ENCODE results near the gene ACTL6B. TPM values are rescaled to one million over a fixed set of nuclear protein-coding genes. Genes with fewer than 3 reads are reported as not detected.
"Not testable (repeated sequence)": the region's sequence is repeated elsewhere in the genome, so short reads cannot be mapped to it uniquely, and the experiment has no call there.

ACTL6B gene
- total RNA-seq, 1 experiment from 2014 or later: 0.14 TPM

GRCh38 chr7:100674411-100675104 lies 18.3 kb upstream of the ACTL6B start:
- in situ Hi-C loops (cut with HindIII; ENCODE audit: low sequenced_read_pairs): no loop called here
- peak; percentile 43 for DNase-seq (ENCODE audit: low spot score)

DNA sequence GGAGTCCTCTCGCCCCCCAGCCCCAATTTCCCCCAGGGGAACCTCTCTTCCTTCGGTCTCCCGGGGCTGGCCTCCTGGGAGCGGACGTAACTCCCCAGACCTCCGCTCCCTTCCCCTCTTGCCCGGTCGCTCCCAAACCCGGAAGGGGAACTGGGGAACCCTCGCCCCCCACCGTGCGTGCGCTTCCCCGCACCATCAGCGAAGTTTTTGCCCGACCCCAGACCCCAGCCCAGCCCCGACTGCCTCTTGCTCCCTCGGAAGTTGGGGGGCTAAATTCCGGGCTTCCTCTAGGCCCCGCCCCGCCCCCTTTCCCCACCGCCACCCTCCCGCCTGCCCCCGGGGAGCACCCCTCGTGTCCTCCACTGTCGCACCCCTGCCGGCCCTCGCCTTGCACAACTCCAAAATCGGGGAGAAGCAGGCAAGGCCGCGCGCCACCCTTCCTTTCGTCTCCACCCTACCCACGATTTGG lies 17.7 kb upstream of the ACTL6B start:
- DNase-seq (ENCODE audit: low spot score): no peak
- in situ Hi-C loops (cut with HindIII; ENCODE audit: low sequenced_read_pairs): no loop called here

- peak; percentile 99 for DNase-seq (ENCODE audit: low spot score)
- in situ Hi-C loops (cut with HindIII; ENCODE audit: low sequenced_read_pairs): no loop called here
These were observed 17.2 kb upstream of the ACTL6B start, which contains the start of gene GNB2 for GRCh38 chr7:100673302-100673941. TSS of gene GNB2 (plus strand) at chr7:100673740. CDS start at chr7:100676266, 2,526 bp downstream.

GRCh38 chr7:100671353-100672327 lies 15.4 kb upstream of the ACTL6B start:
- DNase-seq (ENCODE audit: low spot score): no peak
- in situ Hi-C loops (cut with HindIII; ENCODE audit: low sequenced_read_pairs): no loop called here

DNA sequence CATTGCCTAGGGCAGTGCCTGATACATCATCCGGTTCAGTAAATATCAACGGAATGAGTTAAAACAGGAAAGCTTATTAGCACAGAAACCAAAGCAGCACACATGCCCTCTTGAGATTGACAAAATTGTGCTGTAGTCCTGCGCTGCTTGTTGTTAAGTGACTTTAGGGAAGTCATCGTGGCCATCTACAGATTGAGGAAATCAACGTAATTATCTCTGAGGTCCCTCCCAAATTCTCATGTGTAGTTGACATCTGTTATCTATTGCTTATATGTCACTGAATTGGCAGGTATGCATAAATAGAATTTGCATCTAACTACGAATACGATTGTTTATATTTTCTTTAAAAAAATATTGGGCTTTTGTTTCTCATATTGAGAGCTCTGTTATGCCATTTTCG lies 13.8 kb upstream of the ACTL6B start:
- in situ Hi-C loops (cut with HindIII; ENCODE audit: low sequenced_read_pairs): no loop called here
- DNase-seq (ENCODE audit: low spot score): no peak

- in situ Hi-C loops (cut with HindIII; ENCODE audit: low sequenced_read_pairs); DNase-seq (ENCODE audit: low spot score): not testable (repeated sequence)
These were observed 12.9 kb upstream of the ACTL6B start for GRCh38 chr7:100669106-100669505.

DNA sequence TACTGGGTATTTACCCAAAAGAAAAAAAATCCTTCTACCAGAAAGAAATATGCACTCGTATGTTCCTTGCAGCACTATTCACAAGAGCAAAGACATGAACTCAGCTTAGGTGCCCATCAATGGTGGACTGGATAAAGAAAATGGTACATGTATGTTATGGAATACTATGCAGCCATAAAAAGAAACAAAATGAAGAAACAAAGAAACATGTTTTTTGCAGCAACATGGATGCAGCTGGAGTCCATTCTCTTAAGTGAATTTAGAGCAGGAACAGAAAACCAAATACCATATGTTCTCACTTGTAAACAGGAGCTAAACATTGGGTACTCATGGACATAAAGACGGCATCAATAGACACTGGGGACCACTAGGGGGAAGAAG lies 11.8 kb upstream of the ACTL6B start:
- no peak for DNase-seq (ENCODE audit: low spot score)

DNA sequence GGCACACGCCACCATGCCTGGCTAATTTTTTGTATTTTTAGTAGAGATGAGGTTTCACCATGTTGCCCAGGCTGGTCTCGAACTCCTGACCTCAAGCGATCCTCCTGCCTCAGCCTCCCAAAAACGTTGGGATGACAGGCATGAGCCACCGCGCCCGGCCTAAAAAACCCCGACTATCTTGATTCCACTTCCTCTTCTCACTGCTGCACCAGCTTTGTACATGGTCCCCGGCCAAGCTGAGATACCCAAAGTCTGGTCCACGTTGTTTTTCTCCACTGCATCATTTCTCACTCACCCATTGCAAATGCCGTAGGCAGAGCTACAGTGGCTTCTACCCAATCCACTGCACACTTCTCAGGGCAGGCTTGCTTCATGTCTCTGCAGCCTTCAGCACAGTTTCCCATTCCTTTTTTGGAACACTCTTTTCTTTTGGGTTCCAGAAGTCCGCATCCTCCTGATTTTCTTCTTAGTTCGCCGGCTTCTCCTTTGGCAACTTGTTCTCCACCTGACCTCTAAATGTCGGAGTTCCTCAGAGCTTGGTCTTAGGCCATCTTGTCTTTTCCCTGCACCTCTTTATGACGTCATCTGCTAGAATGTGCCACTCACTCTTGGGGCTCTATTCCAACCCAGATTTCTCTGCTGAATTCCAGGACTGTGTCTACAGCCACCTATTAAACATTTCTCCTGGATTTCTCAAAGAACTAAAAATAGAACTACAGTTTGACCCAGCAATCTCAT lies 11.3 kb upstream of the ACTL6B start:
- in situ Hi-C loops (cut with HindIII; ENCODE audit: low sequenced_read_pairs): no loop called here
- DNase-seq (ENCODE audit: low spot score): no peak

More for the DNA sequence above, 11.8 kb upstream of the ACTL6B start:
- in situ Hi-C loops (cut with HindIII; ENCODE audit: low sequenced_read_pairs): no loop called here

GRCh38 chr7:100665168-100665726 lies 9.0 kb upstream of the ACTL6B start:
- in situ Hi-C loops (cut with HindIII; ENCODE audit: low sequenced_read_pairs): no loop called here
- no peak for DNase-seq (ENCODE audit: low spot score)

- DNase-seq (ENCODE audit: low spot score); in situ Hi-C loops (cut with HindIII; ENCODE audit: low sequenced_read_pairs): not testable (repeated sequence)
These were observed 6.0 kb upstream of the ACTL6B start for GRCh38 chr7:100662194-100662776.

DNA sequence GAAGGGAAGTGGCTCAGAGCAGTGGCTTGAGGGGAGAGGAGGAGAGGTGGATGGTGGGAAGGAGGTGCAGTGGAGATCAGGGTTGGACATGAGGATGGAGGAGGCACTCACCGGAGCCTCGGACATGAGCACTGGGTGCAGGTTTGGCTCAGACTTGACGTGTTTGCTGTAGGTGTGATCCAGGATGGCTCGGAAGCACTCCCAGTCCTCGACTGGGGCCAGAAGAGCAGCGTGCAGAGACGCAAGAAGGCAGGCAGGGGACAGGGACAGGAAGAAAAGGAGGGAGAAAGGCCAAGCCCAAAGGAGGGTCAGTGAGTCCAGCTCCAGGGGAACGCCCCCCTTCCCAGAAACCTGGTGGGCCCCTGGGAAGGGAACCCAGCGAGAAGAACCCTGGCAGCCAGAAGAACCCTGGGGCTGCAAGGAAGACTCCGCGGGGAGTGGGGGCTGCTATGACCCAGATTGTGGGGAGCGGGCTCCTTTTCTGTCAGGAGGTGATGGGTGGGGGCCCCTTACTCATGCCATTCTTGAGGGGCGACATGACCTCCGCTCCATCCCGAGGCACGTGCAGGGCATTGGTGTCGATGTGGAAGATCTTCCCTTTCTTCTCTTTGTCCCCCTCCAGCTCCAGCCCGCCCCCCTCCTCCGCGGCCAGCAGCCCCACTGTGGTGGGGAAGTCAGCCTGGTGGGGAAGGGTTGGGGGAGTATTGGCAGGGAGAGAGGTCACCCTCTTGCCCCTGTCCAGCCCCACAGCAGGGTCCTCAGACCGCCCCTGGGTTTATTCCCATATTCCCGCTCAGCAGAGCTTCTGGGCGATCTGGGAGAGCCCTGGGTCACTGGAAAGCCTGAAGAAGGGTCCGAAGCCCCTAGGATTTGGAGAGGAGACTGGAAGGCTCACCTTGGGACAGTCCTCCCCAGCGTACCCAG lies 1.1 kb downstream of the ACTL6B start:
- DNase-seq (ENCODE audit: low spot score): no peak
- in situ Hi-C loops (cut with HindIII; ENCODE audit: low sequenced_read_pairs): no loop called here

DNA sequence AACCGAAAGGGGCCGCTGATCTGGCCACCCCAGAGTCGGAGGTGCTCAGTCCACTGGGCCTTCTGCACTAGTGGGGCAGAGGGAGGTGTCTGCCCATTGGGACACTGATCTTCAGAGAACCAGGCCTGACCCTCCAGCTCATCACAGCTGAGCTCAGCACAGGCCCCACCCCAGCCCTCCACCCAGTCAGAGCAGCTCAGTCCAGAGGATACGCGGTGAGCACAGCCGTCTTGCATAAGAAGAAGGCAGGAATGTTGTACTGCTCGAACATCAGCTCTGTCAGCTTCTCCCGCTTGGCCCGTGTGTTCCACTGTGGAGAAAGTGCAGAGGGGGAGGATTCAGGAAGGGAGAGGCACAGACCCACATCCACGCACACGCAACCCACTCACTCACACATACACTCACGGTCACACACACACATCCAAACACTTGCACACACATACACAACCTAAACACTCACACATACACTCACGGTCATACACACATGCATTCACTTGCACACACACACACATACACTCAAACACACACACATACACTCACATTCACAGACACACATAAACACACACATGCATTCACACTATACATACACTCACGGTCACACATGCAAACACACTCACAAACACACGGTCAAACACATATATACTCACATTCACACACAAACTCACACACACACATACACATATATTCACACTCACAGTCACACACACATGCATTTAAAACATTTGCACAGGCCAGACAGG lies 6.3 kb downstream of the ACTL6B start:
- in situ Hi-C loops (cut with HindIII; ENCODE audit: low sequenced_read_pairs): no loop called here

GRCh38 chr7:100642534-100642907 lies 13.7 kb downstream of the ACTL6B start:
- DNase-seq (ENCODE audit: low spot score): no peak

More for the DNA sequence above, 6.3 kb downstream of the ACTL6B start:
- DNase-seq (ENCODE audit: low spot score): no peak

DNA sequence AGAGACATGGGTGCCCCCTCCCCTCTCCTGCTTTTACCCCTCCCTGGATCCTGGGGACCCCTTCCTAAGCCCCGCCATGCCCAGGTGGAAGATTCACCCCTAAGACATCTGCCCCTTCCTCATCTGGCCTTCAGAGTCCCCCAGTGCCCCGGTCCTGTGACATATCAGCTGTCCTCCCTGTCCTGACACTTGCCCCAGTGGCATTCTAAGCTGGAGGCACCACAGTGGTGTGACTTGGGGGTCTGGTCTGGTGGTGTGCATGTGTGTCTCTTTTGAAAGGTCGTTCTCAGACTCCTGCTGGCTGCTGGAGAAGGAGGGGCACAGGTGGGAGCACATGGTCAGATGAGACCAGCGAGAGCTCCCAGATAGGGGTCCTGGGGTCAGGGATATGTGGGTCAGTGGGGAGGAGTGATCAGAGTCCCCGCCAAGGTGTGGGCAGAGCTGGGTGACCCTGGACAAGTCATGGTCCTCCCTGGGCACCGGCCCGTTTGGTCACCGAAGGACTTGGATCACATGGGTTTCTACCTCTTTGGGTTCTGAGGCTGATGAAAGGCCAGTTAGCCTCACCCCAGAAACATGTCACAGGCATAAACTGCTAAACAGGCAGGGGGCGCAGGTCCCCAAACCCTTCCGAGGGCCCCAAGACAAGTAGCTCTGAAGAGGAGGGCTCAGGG lies 14.3 kb downstream of the ACTL6B start:
- no peak for DNase-seq (ENCODE audit: low spot score)
- in situ Hi-C loops (cut with HindIII; ENCODE audit: low sequenced_read_pairs): no loop called here

More at GRCh38 chr7:100642534-100642907, 13.7 kb downstream of the ACTL6B start:
- in situ Hi-C loops (cut with HindIII; ENCODE audit: low sequenced_read_pairs): no loop called here

DNA sequence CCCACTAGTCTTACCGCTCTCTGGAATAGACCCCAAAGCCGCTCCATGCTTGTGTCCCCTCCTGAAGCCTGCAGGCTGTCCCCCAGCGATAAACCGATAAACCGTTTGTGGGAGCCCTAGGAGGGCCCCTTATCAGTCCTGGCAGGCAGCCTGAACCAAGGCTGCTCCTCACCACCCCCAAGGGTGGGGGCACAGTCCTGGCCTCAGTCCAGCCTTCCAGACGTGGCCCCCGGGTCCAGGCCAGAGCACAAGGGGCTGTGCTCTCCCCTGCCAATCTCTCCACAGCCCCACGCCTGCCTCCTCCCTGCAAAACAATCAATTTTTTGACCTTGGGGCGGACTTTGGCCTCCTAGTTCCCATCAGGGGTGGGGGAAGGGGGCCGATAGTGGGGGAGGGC lies 14.8 kb downstream of the ACTL6B start, which contains the start of gene TFR2:
TFR2 (minus strand) TSS at position 90 of the 397 bp plus-strand sequence; CDS start at position 47, 43 bp downstream.
- DNase-seq (ENCODE audit: low spot score): no peak
- in situ Hi-C loops (cut with HindIII; ENCODE audit: low sequenced_read_pairs): no loop called here

Measured in G401 (cell line).